Panc1 (cell line): ENCODE measurements around the gene TBXAS1.

Experiments used
- SIN3A ChIP-seq: IDR thresholded peaks from 2 replicates; pipeline ENCODE4 v1.6.1; 2012; ENCODE audit warnings: low read depth, mild to moderate bottlenecking, low read length, moderate library complexity, borderline replicate concordance; ENCODE audit not compliant: insufficient read depth
- TF ChIP-seq, protein P1 (sequence below): fragments of 450-650 bp; IDR thresholded peaks from 2 replicates; pipeline ENCODE4 v1.5.1; 2017; ENCODE audit warnings: mild to moderate bottlenecking

DNA sequence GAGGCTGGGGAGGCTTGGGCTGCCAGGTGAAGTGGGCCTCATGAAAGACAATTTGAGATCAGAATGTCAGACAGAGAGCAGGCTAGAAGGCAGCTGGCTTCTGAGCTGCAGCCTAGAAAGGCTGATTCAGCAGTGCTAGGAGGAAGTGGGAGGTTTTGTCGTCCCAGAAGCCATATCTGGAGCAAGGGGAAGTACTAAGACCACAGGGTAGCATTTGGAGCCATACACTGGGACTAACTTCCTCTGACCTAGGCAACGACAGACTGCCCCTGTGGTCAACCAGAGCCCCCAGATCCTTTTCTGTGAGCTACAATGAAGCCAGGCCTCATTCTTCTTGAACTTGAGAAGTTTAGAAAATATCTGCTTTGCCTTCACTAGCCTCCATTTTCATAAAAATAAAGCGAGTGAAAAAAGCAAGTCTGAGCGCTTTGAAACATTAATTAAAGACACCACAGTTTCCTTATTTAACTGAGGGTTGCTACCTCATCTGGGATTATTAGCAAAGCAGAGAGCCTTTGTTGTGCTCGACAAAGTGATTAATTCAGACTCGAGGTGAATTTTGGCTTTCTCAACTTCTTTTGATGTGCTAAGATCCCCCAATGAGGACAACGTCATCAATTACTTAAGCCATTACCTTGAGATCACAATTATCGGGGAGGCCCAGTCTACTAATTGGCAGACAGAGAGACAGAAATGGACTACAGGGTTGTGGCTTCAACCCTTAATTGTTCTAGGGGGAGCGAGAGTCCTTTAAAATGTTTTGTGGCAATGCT lies 26.6 kb downstream of the TBXAS1 start:
- TF ChIP-seq, protein P1, sequence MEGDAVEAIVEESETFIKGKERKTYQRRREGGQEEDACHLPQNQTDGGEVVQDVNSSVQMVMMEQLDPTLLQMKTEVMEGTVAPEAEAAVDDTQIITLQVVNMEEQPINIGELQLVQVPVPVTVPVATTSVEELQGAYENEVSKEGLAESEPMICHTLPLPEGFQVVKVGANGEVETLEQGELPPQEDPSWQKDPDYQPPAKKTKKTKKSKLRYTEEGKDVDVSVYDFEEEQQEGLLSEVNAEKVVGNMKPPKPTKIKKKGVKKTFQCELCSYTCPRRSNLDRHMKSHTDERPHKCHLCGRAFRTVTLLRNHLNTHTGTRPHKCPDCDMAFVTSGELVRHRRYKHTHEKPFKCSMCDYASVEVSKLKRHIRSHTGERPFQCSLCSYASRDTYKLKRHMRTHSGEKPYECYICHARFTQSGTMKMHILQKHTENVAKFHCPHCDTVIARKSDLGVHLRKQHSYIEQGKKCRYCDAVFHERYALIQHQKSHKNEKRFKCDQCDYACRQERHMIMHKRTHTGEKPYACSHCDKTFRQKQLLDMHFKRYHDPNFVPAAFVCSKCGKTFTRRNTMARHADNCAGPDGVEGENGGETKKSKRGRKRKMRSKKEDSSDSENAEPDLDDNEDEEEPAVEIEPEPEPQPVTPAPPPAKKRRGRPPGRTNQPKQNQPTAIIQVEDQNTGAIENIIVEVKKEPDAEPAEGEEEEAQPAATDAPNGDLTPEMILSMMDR = no peak
- no peak for TF ChIP-seq SIN3A
